GM18517 (cell line): ENCODE data around the gene SSH3.

Experiments used
- ATAC-seq: cut with Tn5 transposase; IDR thresholded peaks from one replicate; pipeline ENCODE4 v1.9.1; 2021; ENCODE audit warnings: mild to moderate bottlenecking, moderate library complexity; ENCODE audit not compliant: unreplicated experiment

The SSH3 gene

GRCh38 chr11:67278939-67279588 is 24.3 kb upstream of the SSH3 start:
- ATAC-seq: no peak

GRCh38 chr11:67279589-67280340 is 23.6 kb upstream of the SSH3 start:
- no peak for ATAC-seq

GRCh38 chr11:67280341-67280787 is 23.0 kb upstream of the SSH3 start:
- ATAC-seq: no peak

DNA sequence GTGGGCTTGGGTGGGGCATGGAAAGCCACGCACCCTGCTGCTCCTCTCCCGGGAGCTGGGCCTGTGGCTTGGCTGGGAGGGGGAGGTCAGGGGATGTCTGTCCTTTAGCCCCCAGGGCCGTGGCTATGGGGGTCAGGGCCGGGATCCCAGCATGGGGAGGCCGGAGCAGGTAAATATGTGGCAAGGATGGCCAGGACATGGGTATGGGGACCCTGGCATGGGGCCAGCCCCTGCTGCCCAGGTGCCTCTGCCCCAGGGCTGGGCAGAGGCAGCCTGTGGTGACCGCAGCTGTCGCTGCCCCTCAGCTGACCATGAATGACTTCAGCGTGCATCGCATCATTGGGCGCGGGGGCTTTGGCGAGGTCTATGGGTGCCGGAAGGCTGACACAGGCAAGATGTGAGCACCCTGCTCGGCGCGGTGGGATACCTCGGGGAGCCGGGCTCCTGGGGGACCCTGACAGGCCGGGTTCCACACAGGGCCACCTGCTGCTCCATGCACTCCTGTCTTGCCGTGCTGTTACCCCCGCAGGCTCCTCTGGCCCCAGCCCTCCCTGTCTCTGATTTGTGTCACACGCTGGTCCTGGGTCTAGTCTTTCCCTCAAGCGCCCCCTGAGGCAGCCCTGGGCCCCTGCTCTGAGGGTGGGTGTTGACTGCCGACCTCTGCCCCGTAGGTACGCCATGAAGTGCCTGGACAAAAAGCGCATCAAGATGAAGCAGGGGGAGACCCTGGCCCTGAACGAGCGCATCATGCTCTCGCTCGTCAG is 22.4 kb upstream of the SSH3 start:
- ATAC-seq: no peak

DNA sequence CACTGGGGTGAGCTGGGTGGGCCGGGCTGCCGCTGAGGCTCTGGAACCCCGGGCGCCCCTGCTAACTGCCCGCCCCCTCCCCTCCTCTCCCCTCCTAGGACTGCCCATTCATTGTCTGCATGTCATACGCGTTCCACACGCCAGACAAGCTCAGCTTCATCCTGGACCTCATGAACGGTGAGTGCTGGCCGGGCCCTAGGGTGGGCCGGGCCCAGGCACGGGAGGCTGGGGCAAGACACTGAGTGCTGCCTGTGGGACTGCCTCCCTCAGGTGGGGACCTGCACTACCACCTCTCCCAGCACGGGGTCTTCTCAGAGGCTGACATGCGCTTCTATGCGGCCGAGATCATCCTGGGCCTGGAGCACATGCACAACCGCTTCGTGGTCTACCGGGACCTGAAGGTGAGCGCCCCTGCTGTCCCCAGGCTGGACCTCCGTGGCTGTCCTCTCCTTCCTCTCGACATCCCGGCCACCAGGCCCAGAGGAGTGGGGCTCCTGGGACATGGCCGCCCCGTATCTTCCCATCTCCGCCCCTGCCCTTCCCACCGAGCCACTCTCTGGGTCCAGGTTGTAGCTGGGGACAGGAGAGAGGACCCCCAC is 21.7 kb upstream of the SSH3 start:
- no peak for ATAC-seq

- no peak for ATAC-seq
Observed at GRCh38 chr11:67282155-67282875, 21.0 kb upstream of the SSH3 start.

GRCh38 chr11:67282876-67283371 is 20.4 kb upstream of the SSH3 start:
- ATAC-seq: no peak

DNA sequence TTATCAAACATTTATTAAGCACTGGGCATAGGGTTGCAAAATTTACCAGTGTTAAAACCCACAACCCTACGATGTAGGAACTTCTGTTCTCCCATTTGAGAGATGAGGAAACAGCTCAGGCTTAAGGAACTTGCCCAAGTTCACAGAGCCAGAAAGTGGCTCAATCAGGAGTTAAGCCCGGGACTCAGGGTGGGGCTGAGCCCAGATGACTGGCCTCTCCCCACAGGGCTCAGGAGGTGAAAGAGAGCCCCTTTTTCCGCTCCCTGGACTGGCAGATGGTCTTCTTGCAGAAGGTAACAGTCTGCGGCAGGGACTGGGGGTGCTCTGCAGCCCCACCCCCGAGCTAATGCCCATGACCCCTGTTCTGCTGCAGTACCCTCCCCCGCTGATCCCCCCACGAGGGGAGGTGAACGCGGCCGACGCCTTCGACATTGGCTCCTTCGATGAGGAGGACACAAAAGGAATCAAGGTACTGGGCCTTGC is 19.8 kb upstream of the SSH3 start:
- no peak for ATAC-seq

GRCh38 chr11:67284811-67285540 is 18.4 kb upstream of the SSH3 start:
- ATAC-seq: no peak

- no peak for ATAC-seq
Observed at GRCh38 chr11:67285541-67286498, 17.5 kb upstream of the SSH3 start.

GRCh38 chr11:67286621-67287333 is 16.6 kb upstream of the SSH3 start:
- no peak for ATAC-seq

DNA sequence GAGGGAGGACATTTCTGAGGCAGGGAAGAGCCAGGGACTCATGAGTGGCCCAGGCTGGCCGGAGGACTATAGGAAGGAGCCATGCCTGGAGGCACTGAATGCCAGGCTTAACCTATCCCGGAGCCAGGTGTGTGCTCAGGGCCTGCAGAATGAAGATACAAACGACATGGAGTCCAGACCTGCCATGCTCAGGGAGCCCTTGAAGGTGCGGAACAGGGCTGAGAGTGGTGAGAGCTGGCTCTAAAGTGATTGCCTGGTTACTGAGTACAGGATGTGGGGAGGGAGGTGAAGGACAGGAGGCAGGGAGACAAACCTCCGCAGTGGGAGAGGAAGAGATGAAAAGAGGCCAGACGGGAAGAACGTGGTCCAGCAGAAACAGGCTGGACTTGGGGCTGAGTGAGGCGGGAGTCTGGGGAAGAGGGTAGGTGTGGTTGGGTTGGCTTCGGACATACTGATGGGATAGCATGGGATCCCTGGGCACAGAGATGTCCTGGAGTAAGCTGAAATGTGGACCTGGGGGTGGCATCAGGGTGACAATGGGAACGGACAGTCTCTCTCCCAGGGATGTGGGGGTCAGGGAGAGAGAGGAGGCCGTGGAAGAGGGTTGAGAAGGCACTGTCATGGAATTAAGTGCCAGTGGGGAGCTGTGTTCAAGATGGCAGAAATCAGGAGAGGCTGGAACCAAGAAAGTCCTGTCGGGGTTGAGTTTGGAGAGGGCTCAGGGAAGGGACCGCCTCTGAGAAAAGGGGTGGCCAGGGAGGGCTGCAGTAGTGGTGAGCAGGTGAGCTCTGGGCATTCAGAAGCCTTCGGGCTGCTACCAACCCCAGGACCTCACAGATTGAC is 15.8 kb upstream of the SSH3 start:
- peak; percentile 2 for ATAC-seq

DNA sequence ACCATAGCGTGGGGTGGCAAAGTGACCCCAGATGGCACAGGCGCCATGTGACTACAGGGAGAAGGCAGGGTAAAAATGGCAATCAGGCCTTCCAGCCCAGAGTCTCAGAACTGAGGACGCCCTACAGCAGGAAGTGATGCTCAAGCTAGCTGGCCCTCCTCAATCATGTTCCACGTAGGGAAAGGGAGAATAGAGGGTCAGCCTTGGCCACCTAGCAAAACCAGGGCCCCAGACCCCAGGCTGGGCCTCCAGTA is 15.2 kb upstream of the SSH3 start:
- ATAC-seq: peak; percentile 2

DNA sequence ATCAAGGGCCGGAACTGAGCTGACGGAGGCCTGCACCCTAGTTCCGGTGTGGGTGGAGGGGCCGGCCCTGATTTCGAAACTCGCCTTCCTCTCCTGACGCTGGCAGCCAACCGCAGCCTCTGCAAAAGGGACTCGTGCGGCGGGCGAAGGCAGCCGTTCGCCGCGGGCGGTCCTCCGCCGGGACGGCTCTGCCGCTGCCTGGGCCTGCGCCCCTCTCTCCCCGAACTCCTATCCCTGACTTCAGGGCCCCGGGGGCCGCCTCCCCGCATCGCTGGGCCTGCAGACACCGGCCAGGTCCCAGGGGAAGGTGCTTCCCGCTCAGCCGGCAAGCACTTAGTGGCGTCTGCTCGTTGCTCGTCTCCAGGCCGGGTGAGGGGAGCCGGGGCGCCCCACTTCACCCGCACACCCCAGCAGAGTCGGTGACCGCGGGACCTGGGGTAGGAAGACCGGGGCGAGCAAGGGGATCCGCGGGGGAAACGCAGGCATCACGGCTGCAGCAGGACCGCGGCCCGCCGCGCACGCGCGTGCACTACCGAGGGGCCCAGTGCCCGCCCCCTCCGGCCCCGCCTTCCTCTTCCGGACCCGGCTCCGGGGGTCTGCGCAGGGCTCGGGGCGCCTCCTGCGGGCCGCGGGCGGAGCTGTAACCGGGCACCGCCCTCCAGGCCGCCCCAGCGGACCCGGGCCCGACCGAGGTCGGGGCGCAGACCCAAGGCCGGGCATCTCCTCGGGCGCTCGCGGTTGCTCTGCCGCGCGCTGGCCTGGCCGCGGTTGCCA is 14.7 kb upstream of the SSH3 start:
- peak; percentile 58 for ATAC-seq

GRCh38 chr11:67289226-67289650 is 14.1 kb upstream of the SSH3 start, which contains the start of gene ANKRD13D:
ANKRD13D (plus strand) TSS chr11:67289303; CDS start chr11:67289461, 158 bp downstream.
- peak; percentile 48 for ATAC-seq
